ENCODE results near the gene MATCAP1.

Gene MATCAP1

DNA sequence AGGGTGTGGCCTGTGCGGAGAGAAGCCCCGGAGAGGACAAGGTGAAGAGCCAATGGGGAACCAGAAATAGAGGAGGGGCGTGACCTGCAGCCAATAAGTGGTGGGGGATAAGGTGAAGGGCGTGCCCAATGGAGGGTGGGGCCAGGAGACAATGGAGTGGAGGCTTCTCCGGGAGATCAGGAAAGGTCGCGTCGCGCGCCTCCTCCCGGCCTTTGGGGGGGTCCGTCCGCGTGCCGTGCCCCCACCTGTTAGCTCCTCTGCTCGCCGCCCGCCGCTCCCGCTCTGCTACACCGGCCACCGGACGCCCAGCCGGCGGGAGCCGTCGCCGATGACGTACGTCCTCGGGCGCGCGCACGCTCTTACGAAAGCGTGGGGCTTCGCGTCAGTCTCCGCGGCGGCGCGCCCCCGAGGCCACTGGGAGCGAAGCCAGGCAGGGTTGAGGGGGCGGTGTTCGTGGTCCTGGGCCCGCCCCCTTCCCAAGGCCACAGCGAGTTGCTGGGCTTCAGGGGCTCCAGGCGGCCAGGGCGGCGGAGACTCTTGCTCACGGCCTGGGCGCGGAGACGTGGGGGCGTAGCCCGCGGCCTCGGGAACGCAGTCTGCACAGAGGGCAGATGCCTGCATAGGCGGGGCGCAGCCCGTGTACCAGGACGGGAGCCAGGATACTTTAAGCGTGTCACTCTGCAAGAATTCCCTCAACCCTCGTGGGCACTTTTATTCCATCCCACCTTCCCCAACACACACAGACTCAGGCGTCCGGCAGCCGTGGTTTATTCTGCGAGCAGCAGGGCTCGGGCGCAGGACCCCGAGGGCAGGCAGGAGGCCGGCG, at the start of gene MATCAP1:
MATCAP1 (minus strand) TSS at position 337 of the 826 bp plus-strand sequence. CDS start 3,353 bp downstream, outside the sequence.
- Mint-ChIP-seq H3K36me3 (ENCODE audit: low read depth) (no peaks in the 10 kb centered on the region), H3K27me3 (peaks cover 15% of the 10 kb centered on the region), H3K9me3 (no peaks in the 10 kb centered on the region), H3K4me3 (peak within 1 kb of the TSS; percentile 43), H3K27ac (no peak within 1 kb of the TSS), H3K4me1 (ENCODE audit: low read depth) (peaks cover 15% of the 10 kb centered on the region)

DNA sequence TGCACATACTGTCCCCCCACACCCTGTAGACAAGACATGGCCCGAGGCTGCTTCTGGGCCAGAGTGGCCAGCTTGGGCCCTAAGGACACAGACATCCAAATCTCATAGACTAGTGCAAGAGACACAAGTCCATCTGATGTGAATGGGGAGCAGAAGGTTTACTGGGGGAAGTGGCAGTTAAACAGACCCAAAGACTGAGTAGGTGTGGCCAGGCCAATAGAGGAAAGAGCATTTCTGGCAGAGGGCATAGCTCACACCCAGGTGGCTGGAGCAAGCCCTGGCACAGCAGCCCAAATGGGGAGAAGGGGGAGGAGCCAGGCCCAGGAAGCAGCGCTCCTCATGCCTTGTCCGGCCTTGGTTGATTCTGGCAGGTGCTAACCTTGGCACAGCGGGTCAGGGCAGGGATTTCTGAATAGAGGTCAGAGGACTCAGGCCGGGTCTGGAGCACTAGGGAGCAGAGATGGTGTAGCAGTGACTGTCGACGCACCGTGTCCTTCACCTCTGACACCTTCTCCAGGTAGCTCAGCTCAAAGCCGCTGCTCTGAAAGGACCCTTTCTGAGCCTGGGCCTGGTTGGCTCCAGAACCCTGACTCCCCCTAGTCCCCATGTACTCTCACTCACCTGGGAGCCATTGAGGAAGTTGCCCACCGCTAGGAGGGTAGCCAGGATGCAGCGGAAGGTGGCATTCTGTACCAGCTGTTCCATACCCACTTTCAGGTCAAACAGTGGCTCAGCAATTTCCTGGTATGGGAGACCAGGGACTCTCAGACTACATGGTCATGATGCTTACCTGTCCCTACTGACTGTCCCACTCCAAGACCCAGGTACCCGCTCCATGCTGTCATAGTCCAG, 47.3 kb upstream of the MATCAP1 start:
- Mint-ChIP-seq H3K9me3 (no peaks in the 10 kb centered on the region), H3K4me1 (ENCODE audit: low read depth) (peaks cover 28% of the 10 kb centered on the region), H3K27me3 (no peaks in the 10 kb centered on the region), H3K4me3 (no peak overlapping the region), H3K27ac (no peak overlapping the region), H3K36me3 (ENCODE audit: low read depth) (peaks cover 44% of the 10 kb centered on the region)

GRCh38 chr16:67229906-67230808, 46.4 kb upstream of the MATCAP1 start:
- peaks cover 36% of the 10 kb centered on the region for H3K4me1 Mint-ChIP-seq (ENCODE audit: low read depth)
- H3K36me3 Mint-ChIP-seq (ENCODE audit: low read depth) = peaks cover 42% of the 10 kb centered on the region
- no peak overlapping the region for H3K4me3 Mint-ChIP-seq
- no peaks in the 10 kb centered on the region for H3K9me3 Mint-ChIP-seq
- H3K27ac Mint-ChIP-seq = no peak overlapping the region
- no peaks in the 10 kb centered on the region for H3K27me3 Mint-ChIP-seq

GRCh38 chr16:67228905-67229304, 45.1 kb upstream of the MATCAP1 start:
- H3K9me3 Mint-ChIP-seq = no peaks in the 10 kb centered on the region
- no peaks in the 10 kb centered on the region for H3K27me3 Mint-ChIP-seq
- H3K4me1 Mint-ChIP-seq (ENCODE audit: low read depth) = peaks cover 48% of the 10 kb centered on the region
- peak overlapping the region; percentile 97 for H3K4me3 Mint-ChIP-seq
- peaks cover 38% of the 10 kb centered on the region for H3K36me3 Mint-ChIP-seq (ENCODE audit: low read depth)
- no peak overlapping the region for H3K27ac Mint-ChIP-seq

DNA sequence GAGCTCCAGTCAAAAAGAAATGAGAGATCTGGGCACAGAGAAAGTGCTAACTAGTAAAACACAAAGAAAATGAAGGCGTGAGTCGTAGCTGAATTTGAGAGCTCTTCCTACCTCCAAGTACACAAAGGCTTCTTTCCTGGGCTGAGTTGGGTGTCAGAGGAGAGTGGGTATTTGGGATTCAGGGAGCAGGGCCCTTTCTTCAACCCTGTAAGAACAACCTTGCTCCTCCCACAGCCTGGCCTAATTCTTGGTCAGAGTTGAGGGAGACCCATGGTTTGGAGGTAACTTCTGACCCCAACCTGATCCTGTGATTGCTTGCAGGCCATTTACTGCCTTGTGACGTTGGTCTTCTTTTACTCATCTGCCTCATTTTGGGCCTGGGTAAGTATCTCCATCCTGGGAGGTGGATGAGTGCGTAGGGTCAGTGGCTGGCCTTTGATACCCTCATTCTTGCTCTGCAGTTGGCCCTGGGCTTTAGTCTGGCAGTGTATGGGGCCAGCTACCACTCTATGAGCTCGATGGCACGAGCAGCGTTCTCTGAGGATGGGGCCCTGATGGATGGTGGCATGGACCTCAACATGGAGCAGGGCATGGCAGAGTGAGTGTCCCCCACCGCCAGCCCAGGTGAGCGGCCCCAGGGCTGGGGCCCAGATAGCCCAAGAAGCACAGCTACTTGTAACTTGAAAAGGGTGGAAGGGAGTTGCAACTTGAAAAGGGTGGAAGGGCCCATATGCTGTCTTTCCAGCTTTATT, 44.4 kb upstream of the MATCAP1 start:
- Mint-ChIP-seq H3K9me3 (no peaks in the 10 kb centered on the region), H3K36me3 (ENCODE audit: low read depth) (peaks cover 33% of the 10 kb centered on the region), H3K27me3 (no peaks in the 10 kb centered on the region), H3K4me1 (ENCODE audit: low read depth) (peaks cover 52% of the 10 kb centered on the region), H3K27ac (peak overlapping the region; percentile 94), H3K4me3 (peak overlapping the region; percentile 97)

GRCh38 chr16:67227567-67227921, 43.8 kb upstream of the MATCAP1 start:
- H3K4me3 Mint-ChIP-seq = peak overlapping the region; percentile 97
- peaks cover 52% of the 10 kb centered on the region for H3K4me1 Mint-ChIP-seq (ENCODE audit: low read depth)
- H3K27me3 Mint-ChIP-seq = no peaks in the 10 kb centered on the region
- H3K36me3 Mint-ChIP-seq (ENCODE audit: low read depth) = peaks cover 31% of the 10 kb centered on the region
- H3K27ac Mint-ChIP-seq = peak overlapping the region; percentile 94
- no peaks in the 10 kb centered on the region for H3K9me3 Mint-ChIP-seq

DNA sequence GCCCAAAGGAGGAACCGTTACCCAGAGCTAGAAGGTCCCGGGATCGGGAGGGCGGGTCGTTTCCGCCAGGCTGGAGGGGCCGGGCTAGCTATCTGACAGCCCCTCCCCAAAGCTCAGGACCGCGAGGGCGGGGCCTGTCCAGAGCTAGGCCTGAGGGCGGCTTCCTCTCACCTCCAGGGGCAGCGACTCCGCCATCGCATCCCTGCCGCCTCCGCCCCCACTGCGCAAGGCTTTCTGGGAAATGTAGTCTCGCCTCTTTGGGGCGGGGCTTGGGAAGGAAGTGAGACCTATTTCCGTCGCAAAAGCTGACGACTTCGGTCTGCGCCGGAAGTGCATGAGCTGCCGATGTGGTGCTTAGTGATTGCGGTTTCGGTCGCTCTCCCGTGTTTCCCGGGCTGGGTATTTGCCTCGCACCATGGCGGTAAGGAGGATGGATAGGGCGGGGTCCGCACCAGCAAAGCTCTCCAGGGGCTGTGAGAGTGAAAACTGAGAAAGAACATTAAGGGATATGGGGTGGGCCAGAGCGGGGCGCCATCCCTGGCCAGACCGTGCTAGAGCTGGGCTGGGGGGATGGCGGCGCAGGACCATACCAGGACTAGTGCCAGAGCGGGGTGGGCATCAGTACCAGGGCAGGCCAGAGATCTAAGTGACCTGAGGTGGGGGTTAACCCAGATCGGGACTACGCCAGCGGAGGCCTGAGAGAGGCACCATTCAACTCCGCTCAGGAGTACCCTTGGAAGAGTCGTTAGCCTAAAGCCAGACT, 43.2 kb upstream of the MATCAP1 start, which contains the start of gene TMEM208:
TMEM208 (plus strand) TSS at position 327 of the 763 bp plus-strand sequence; CDS start at position 416, 89 bp downstream.
- peaks cover 31% of the 10 kb centered on the region for H3K36me3 Mint-ChIP-seq (ENCODE audit: low read depth)
- no peaks in the 10 kb centered on the region for H3K9me3 Mint-ChIP-seq
- H3K4me1 Mint-ChIP-seq (ENCODE audit: low read depth) = peaks cover 52% of the 10 kb centered on the region
- no peaks in the 10 kb centered on the region for H3K27me3 Mint-ChIP-seq
- peak within 1 kb of the TSS; percentile 97 for H3K4me3 Mint-ChIP-seq
- peak within 1 kb of the TSS; percentile 94 for H3K27ac Mint-ChIP-seq

GRCh38 chr16:67226295-67226803, 42.6 kb upstream of the MATCAP1 start:
- Mint-ChIP-seq H3K27ac (peak overlapping the region; percentile 85), H3K4me1 (ENCODE audit: low read depth) (peaks cover 52% of the 10 kb centered on the region), H3K27me3 (no peaks in the 10 kb centered on the region), H3K9me3 (no peaks in the 10 kb centered on the region), H3K36me3 (ENCODE audit: low read depth) (peaks cover 31% of the 10 kb centered on the region), H3K4me3 (peak overlapping the region; percentile 97)

GRCh38 chr16:67223992-67224391, 40.2 kb upstream of the MATCAP1 start:
- H3K36me3 Mint-ChIP-seq (ENCODE audit: low read depth) = peaks cover 21% of the 10 kb centered on the region
- no peaks in the 10 kb centered on the region for H3K9me3 Mint-ChIP-seq
- no peak overlapping the region for H3K27ac Mint-ChIP-seq
- no peak overlapping the region for H3K4me3 Mint-ChIP-seq
- peaks cover 49% of the 10 kb centered on the region for H3K4me1 Mint-ChIP-seq (ENCODE audit: low read depth)
- no peaks in the 10 kb centered on the region for H3K27me3 Mint-ChIP-seq

GRCh38 chr16:67216612-67217490, 33.1 kb upstream of the MATCAP1 start:
- H3K36me3 Mint-ChIP-seq (ENCODE audit: low read depth) = peaks cover 7% of the 10 kb centered on the region
- no peaks in the 10 kb centered on the region for H3K27me3 Mint-ChIP-seq
- no peaks in the 10 kb centered on the region for H3K4me1 Mint-ChIP-seq (ENCODE audit: low read depth)
- H3K9me3 Mint-ChIP-seq = no peaks in the 10 kb centered on the region
- no peak overlapping the region for H3K4me3 Mint-ChIP-seq
- no peak overlapping the region for H3K27ac Mint-ChIP-seq

GRCh38 chr16:67215706-67216105, 31.9 kb upstream of the MATCAP1 start:
- H3K27me3 Mint-ChIP-seq = no peaks in the 10 kb centered on the region
- H3K27ac Mint-ChIP-seq = no peak overlapping the region
- H3K36me3 Mint-ChIP-seq (ENCODE audit: low read depth) = peaks cover 4% of the 10 kb centered on the region
- H3K9me3 Mint-ChIP-seq = no peaks in the 10 kb centered on the region
- H3K4me1 Mint-ChIP-seq (ENCODE audit: low read depth) = no peaks in the 10 kb centered on the region
- no peak overlapping the region for H3K4me3 Mint-ChIP-seq

- Mint-ChIP-seq H3K27me3 (no peaks in the 10 kb centered on the region), H3K4me3 (no peak overlapping the region), H3K9me3 (no peaks in the 10 kb centered on the region), H3K36me3 (ENCODE audit: low read depth) (no peaks in the 10 kb centered on the region), H3K4me1 (ENCODE audit: low read depth) (no peaks in the 10 kb centered on the region), H3K27ac (no peak overlapping the region)
Measured at GRCh38 chr16:67213197-67214019, 29.6 kb upstream of the MATCAP1 start.

Data from stimulated activated naive CD8-positive, alpha-beta T cell treated with anti-CD3 and anti-CD28 coated beads, Interleukin-15, Interleukin-2, amounts not matched to agents 100 ng/mL and 50 ng/mL, for 24 hours (primary cell).